HG03442 (cell line): Measurements from ENCODE around the gene ATP5MC2.
"Not testable (repeated sequence)": the region's sequence is repeated elsewhere in the genome, so short reads cannot be mapped to it uniquely, and the experiment has no call there.

Experiments
- ATAC-seq: cut with Tn5 transposase; IDR thresholded peaks from one replicate; pipeline ENCODE4 v1.9.1; 2021; ENCODE audit warnings: mild to moderate bottlenecking, moderate library complexity; ENCODE audit not compliant: unreplicated experiment

Gene ATP5MC2

DNA sequence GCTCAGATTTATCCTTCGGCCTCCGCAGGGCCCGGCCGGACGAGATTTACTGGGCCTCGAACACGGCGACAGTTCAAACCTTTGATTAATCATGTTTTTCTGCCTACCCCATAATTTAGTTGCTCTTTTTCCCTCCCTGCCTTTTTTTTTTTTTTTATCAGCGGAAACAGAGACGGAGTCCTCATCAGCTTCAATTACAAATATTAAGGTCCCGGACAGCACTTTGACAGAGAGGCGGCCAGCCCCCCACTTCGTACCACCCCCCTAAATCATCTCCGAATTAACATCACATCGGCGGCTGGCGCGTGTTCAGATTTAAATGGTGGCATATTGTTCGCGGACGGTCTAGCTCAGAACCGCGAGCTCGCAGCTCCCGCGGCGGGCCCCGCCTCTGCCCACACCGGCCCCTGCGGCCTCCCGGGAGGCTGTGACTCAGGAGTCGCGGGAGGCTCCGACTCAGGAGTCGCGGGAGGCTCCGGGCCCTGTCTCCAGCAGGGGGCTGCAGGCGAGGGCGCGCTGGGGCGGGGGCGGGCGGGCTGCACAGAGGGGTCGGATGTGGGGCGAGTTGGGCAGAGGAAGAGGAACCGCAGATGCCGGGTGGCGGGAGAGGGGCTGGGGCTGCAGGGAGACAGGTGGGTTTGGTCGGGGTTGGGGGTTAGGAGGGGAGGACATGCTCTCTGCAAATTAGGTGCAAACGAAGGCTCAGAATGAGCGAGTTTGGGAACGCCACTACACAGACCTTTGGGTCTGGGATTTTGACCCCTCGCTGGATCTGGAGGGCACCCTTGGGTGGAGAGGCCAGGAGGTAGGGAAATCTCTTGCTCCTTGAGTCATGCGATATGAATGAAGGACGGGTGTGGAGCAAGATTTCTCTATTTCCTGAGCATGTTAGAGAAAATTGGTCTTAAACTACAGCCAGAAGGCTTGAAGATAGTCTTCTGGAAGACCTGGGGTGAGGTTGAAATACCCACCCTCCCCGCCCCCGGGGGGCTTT, 19.6 kb upstream of the ATP5MC2 start:
- ATAC-seq, result no peak

DNA sequence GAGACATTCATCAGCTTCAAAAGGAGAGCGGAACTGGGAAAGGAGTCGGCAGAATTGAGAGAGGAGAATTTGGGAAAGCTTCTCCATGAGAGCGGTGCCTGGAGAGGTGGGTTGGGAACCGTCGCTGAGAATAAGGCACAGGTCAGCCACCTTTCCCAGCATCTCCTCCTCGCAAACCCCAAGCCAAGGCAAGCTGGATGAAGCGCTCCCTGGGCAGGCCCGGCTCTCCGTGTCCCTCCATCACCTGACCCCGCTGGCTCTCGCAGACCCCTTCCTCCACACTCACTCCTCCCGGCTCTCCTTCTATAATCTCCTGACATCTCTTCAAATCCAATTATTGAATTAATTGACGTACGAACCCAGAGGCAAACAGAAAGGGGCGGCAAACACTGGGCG, 18.9 kb upstream of the ATP5MC2 start:
- ATAC-seq, result no peak

DNA sequence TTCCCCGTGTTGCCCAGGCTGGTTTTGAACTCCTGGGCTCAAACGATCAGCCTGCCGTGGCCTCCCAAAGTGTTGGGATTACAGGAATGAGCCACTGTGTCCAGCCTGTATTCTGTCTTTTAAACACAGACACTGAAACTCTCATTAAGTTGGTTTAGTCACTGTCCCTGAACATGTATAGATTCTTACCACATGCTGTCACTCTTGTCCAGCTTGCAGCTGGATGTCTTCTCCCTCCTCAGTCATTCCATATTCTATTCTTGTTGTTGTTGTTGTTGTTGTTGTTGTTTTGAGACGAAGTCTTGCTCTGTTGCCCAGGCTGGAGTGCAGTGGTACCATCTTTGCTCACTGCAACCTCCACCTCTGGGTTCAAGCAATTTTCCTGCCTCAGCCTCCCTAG, 12.3 kb upstream of the ATP5MC2 start:
- no peak for ATAC-seq

DNA sequence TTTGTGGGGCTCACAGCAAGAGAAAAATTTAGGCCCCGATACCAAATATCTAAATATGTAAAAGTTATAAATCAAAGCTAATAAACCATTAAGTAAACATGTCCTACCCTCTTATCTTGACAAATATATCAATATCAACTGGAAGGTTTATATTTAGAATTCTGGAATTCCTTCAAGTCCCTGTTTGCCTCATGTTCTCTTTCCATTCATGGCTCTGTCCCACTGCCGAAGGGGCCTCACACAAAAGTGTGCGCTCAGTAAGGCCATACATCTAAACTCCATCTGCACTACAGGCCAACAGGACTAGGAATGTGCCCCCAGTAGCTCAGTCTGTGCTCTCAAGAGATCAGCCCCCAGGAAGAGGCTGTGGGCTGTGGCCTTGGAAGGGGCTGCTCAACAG, 10.6 kb upstream of the ATP5MC2 start:
- no peak for ATAC-seq

DNA sequence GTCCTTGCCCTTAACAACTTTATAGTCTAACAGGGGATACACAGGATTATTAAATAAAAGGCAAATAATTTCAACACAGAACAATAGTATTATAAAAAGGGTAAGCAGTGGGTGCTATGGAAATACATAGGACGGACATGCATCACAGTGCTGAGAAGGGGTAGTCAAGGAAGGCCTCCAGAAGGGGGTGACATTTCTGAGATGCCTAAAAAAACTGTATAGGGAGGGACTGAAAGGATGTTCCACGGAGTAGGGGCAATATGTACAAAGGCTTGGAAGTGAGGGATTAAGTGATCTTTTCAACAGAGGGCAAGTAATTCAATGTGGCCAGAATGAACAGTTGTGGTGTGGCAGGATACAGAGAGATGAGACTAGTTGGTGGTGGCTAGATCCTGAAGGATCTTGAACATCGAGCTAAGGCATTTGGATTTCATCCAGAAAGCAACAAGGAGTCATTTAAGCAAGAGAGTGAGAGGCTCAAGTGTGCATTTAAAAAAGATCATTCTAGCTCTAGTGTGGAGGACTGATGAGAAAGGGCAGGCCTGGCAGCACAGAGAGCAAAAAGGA, 8.9 kb upstream of the ATP5MC2 start:
- ATAC-seq, result no peak

DNA sequence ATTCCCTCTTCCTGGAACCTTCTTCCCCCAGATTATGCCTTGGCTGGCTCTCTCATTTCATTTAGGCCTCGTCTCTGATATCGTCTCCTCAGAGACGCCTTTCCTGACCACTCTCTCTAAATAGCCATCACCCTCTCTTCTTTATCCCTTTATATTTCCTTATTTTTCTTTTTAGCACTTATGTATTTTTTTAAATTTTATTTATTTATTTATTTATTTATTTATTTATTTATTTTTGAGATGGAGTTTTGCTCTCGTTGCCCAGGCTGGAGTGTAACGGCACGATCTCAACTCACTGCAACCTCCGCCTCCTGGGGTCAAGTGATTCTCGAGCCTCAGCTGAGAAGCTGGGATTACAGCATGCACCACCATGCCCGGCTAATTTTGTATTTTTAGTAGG, 8.1 kb upstream of the ATP5MC2 start:
- ATAC-seq, result no peak

DNA sequence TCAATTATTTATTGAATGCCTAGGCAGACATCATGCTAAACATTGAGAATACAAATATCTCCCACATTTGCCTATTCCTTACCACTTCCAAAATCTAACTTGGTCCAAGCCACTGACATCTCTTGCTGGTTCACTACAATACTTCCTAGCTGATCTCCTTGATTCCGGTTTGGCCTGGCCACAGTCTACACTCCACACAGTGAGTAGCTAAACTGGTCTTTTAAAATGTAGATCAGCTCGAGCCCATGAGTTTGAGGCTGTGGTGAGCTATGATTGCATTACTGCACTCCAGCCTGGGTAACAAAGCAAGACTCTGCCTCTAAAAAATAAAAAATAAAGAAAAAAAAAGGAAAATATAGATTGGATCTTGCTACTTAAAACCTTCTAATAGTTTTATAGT, 7.6 kb upstream of the ATP5MC2 start:
- no peak for ATAC-seq

GRCh38 chr12:53680061-53680460, 4.2 kb upstream of the ATP5MC2 start:
- not testable (repeated sequence) for ATAC-seq

DNA sequence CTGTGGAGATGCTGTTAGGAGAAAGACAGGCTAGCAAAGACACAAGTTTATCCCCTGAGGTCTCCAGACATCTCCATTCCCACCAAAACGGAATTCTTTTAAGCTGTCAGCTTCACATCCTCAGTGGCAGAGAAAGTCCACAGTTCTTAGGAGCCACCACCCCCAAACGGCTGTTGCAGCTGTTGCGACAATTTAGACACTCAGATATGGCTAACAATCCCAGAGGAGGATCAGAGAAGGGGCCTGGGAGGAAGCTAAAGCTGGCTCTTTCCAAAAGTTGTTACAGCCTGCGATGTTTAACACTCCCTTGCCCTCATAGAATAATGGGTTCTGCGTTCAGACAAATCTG, 1.9 kb upstream of the ATP5MC2 start:
- no peak for ATAC-seq

GRCh38 chr12:53677016-53677799, 1.3 kb upstream of the ATP5MC2 start:
- ATAC-seq, result no peak

GRCh38 chr12:53676656-53677015, 753 bp upstream of the ATP5MC2 start:
- no peak for ATAC-seq

- ATAC-seq, result no peak
These were observed 744 bp downstream of the ATP5MC2 start for GRCh38 chr12:53674977-53675700.

DNA sequence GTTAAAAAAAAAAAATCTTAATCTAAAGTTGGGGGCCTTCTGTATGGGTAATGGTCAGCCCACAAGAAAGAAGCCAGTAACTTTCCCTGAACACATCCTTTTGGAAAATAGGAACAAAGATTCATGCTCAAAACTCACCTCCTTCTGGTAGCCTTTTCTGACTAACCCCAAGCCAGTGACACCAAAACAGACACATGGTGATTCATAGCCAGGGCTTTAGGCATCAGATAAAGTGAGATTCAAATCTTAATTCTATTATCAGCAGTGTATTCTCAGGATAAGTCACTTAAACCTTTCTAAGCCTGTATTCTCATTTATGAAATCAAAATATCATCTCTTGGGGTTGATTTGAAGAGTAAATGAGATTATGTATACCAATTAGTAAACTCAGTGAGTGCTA, 4.9 kb downstream of the ATP5MC2 start:
- no peak for ATAC-seq

GRCh38 chr12:53670308-53670707, 5.6 kb downstream of the ATP5MC2 start:
- no peak for ATAC-seq

GRCh38 chr12:53667080-53667479, 8.8 kb downstream of the ATP5MC2 start:
- ATAC-seq, result no peak

GRCh38 chr12:53664936-53665335, 10.9 kb downstream of the ATP5MC2 start:
- ATAC-seq, result no peak

DNA sequence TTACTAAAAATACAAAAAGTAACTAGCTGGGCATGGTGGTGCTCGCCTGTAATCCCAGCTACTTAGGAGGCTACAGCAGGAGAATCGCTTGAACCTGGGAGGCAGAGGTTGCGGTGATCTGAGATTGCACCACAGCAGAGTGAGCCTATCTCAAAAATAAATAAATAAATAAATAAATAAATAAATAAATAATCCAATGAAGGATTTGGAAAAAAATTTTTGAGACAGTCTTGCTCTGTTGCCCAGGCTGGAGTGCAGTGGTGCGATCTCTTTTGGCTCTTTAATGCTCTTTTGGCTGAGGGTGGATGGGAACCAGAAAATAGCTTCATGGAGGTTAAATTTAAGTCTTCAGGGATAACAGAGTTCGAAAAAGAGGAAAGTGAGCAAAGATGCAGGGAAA, 11.7 kb downstream of the ATP5MC2 start:
- ATAC-seq, result no peak

DNA sequence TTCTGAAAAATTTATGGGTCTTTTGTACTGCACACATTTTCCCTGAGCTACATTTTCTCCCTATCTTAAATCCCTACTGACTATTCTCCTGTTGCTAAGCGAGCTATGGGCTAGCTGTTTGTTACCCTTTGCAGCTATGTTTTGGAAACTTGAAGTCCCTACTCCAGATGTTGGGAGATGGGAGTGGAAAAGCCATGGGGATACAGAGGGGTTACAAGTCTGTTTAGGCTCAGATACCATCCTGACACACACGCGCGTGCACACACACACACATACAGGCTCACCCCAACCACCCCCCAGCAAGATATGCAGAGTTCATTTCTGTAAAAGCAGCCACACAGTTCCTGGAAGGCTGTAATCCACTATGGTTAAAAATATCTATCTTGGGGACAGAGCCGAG, 15.8 kb downstream of the ATP5MC2 start:
- ATAC-seq, result no peak

DNA sequence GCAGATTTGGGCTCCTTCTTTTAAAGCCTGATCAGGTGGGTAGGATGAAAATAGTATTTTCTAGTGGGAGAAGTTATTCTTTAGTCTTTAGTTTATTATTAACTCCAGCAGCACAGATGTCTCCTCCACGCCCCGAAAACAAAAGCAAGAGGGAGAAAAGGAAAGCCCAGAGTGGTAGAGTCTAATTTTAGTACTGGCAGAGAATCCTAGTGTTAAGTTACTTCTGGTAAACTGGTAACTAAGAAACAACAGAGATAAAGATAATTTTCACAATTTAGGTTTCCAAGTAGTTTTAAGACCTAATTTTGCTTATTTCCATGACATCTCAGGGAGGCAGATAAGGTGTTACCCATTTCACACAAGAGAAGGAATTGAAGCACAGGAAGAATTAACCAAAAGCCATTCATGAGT, 16.3 kb downstream of the ATP5MC2 start:
- ATAC-seq, result no peak

DNA sequence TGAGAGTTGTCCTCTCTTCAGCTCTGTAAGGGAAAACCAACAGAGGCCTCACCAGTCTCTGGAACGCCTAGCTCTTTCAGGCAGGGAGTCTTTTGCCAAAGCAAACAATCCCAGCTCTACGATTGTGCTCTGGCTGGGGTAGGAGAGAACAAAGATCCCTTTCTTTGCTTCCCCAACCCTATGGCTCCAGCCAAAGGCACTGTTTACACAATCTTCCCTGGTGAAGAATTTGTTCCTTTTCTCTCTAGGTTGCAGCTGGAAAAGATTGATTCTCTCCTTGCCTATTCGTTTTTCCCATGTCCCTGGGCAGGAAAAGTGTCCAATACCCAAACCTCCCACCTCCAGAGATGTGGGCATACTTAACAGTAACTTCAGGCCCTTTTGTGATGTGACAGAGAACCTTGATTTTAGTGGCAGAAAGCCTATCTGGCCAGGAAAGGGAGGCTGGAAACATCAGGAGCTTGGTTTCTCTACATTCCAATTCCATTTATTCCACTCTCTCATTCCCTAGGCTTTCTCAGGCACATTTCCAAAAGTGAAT, 16.8 kb downstream of the ATP5MC2 start:
- no peak for ATAC-seq

DNA sequence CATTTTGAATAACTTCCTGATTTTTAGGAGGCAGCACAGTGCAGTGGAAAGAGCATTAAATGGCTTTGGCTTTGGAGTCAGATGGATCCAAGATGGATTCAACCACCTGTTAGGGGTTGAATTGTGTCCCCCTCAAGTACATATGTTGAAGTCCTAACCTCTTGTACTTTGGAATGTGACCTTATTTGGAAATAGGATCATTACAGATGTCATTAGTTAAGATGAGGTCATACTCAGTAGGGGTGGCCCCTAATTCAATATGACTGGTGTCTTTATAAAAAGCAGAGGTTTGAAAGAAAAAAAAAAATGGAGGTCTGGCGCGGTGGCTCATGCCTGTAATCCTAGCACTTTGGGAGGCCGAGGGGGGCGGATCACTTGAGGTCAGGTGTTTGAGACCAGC, 18.8 kb downstream of the ATP5MC2 start:
- no peak for ATAC-seq
